Frontal cortex (tissue), 4 donors: ENCODE measurements around the gene UBA3. TPM values are rescaled to one million over a fixed set of nuclear protein-coding genes. Genes with fewer than 3 reads are reported as not detected.

Source experiments
- DNase-seq, 2 donors: peaks; one replicate each; pipeline ENCODE4 v3.0.0; 2012; ENCODE audit warnings: low spot score in 2 of 2
- FAIRE-seq: peaks from 2 replicates; lab custom pipeline; 2012; peaks lifted over from hg19 to GRCh38; lab: Jason Lieb, UNC
- small RNA-seq: library from RNA; depleted of rRNA; stranded (forward); fragments of <200 nt; gene quantifications from one replicate; pipeline ENCODE3, GENCODE V24; 2014
- total RNA-seq: library from RNA; depleted of rRNA; stranded (reverse); fragments of >200 nt; gene quantifications from one replicate; pipeline ENCODE4 v1.2.3, GENCODE V29; 2014
- donor health status: control.
- donor health status: control.
- donor health status: control.

Gene UBA3
- total RNA-seq, 1 donor from 2014 or later = 105 TPM

- no peak for DNase-seq
- FAIRE-seq = no peak
Observed at GRCh38 chr3:69016102-69016501, 64.1 kb downstream of the UBA3 start.

- DNase-seq = no peak
- no peak for FAIRE-seq
Observed at GRCh38 chr3:69014022-69014580, 66.1 kb downstream of the UBA3 start.

- DNase-seq (peak; percentile 83 to 88), FAIRE-seq (no peak)
Observed at GRCh38 chr3:69013253-69014021, 66.7 kb downstream of the UBA3 start, which contains the start of gene EOGT. EOGT (minus strand) TSS chr3:69013684; CDS start chr3:69009846, 3,838 bp downstream.

DNA sequence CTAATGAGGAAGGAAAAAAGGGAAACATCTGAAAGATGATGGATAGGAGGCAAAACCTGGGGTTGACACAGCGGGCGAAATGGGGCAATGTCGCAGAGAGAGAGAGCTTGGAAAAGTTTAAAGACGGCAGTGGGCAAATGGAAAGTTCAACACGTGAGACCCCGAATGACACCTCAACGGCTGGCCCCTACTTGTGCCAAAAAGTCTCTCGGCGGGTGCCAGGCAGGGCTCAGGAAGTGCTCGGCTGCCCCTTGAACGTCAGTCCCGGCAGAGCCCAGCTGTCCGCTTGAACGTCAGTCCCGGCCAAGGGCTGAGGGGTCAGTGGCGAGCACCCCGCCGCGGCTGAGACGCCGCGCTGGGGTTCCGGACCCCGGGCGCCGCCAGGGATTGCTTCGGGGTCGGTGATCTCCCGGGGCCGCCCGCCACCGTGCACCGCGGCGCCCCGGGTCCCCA, 67.3 kb downstream of the UBA3 start:
- FAIRE-seq (no peak), DNase-seq (peak; percentile 52 to 53)

DNA sequence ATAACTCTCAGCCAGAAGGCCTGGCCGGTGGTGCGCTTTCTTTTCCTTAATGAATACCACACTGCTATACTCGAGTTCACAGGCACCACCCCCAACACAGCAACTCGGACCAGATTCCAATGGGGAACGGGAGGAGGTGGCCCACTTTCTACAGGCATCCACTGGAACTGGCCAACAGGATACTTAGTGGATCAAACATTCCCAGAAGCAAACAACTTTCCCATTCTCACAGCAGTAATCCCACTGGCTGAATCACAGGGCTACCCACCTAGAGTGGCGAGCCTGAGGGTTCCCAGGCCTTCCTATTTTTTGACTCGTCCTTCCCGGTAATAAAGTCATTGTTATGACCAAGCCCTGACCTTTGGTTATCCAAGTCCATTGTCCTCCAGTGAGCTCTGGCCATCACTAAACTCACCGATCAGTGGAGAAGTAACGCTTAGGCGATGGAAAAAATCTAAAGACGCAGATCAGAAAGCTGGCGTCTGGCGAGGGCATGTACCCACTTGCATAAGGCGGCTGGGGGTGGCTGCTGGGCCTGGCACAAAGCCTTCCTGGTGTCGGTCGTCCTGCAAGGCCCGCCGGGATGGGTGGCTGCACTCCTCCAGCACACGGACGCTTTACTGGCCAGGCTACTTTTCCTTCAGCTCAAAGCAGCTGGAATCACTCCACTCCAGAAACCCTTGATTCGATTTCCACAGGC, 67.9 kb downstream of the UBA3 start:
- peak; percentile 17 to 26 for DNase-seq
- FAIRE-seq = no peak

DNA sequence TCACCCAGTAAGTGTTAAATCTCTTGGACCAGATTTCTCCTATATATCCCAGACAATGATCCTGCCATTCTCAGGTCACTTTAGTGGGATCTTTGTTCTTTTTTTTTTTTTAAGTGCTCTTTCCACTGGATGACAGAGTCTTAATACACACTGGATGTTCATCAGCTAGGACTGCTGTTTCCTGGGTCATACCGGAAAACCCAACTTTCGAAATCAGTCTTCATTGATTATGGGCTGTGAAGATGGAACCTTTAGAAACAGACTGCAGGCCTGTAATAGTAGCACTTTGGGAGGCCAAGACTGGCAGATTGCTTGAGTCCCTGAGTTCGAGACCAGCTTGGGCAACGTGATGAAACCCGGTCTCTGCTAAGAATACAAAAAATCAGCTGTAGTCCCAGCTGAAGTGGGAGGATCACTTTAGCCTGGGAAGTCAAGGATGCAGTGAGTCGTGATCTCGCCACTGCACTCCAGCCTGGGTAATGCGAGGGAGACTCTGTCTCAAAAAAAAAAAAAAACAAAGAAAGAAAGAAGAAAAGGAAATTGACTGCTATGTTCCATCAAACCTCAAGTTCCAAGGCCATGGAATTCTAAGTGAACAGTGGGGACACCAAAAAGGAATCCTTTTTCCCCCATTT, 69.0 kb downstream of the UBA3 start:
- FAIRE-seq (no peak), DNase-seq (no peak)

- no peak for DNase-seq
- no peak for FAIRE-seq
Observed at GRCh38 chr3:69009559-69010410, 70.4 kb downstream of the UBA3 start.

- FAIRE-seq = no peak
- no peak for DNase-seq
Observed at GRCh38 chr3:69008980-69009379, 71.2 kb downstream of the UBA3 start.

- DNase-seq = no peak
- FAIRE-seq = no peak
Observed at GRCh38 chr3:69005791-69006482, 74.2 kb downstream of the UBA3 start.

DNA sequence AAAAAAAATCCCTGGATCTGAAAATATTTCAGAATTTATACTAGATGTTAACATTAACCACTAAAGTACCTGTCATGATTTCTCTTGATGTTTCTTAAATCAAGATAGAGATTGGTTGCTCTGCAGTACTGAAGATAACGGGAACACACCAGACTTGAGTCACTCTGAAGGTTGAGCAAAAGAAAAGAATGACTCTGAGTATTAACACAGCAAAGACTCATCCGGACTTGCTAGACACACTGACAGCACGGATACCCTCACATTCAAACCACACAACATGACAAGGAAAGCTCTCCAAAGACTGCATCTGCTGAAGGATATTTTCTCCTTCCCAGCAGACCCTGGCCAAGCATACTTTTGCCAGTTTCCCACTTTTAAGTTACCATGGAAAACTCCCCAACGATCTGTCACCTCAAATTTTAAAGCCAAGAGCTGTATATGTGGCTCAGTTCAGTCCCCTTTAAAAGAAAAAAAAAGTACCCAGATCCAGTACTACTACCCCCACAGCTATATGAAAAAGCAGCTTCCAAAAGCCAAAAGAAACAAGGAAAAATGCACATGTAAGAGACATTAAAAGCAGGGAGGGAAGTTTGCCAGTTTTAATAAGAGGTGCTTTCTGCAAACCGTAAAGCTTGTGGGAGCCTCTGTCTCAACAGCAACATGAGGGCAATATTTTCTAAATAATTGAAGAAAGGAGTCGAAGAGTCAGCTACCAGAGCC, 74.9 kb downstream of the UBA3 start:
- DNase-seq (no peak), FAIRE-seq (no peak)

Small RNA genes lying within 50 kb of the gene (small RNA-seq; reads per million reads assigned to genes)
- not detected for gene MIR3136

Other genes starting within 250 kb of the UBA3 start
- gene TAFA4, start 147.8 kb downstream of the UBA3 start, total RNA-seq = 0.41 TPM
- 9.8 TPM for gene EOGT, start 66.7 kb downstream of the UBA3 start, total RNA-seq
- 36.7 TPM for gene TMF1, start 28.0 kb downstream of the UBA3 start, total RNA-seq
- 68.5 TPM for gene ARL6IP5, start 4.6 kb upstream of the UBA3 start, total RNA-seq
- gene LMOD3, start 42.2 kb upstream of the UBA3 start, total RNA-seq = 0.41 TPM